GM19452 (cell line): ENCODE data around the gene WIPI1.

Experiments used
- ATAC-seq: cut with Tn5 transposase; IDR thresholded peaks from one replicate; pipeline ENCODE4 v1.9.1; 2021; ENCODE audit not compliant: unreplicated experiment

WIPI1 gene

GRCh38 chr17:68440526-68440925 lies 16.8 kb downstream of the WIPI1 start:
- ATAC-seq: no peak

- ATAC-seq: no peak
These were observed 17.5 kb downstream of the WIPI1 start for GRCh38 chr17:68439656-68440290.

GRCh38 chr17:68437979-68438822 lies 19.1 kb downstream of the WIPI1 start:
- peak; percentile 71 for ATAC-seq

- peak; percentile 39 for ATAC-seq
These were observed 21.1 kb downstream of the WIPI1 start for GRCh38 chr17:68435876-68436842.

- ATAC-seq: no peak
These were observed 21.9 kb downstream of the WIPI1 start for GRCh38 chr17:68435361-68435760.

- no peak for ATAC-seq
These were observed 23.3 kb downstream of the WIPI1 start for GRCh38 chr17:68433911-68434508.

GRCh38 chr17:68433211-68433610 lies 24.1 kb downstream of the WIPI1 start:
- ATAC-seq: no peak

- ATAC-seq: no peak
These were observed 25.0 kb downstream of the WIPI1 start for GRCh38 chr17:68432086-68432864.

- ATAC-seq: no peak
These were observed 25.6 kb downstream of the WIPI1 start for GRCh38 chr17:68431661-68432071.

- ATAC-seq: no peak
These were observed 26.2 kb downstream of the WIPI1 start for GRCh38 chr17:68431045-68431608.

GRCh38 chr17:68429881-68430280 lies 27.4 kb downstream of the WIPI1 start:
- ATAC-seq: no peak

- no peak for ATAC-seq
These were observed 28.7 kb downstream of the WIPI1 start for GRCh38 chr17:68428498-68429172.

GRCh38 chr17:68427575-68427974 lies 29.7 kb downstream of the WIPI1 start:
- ATAC-seq: no peak

GRCh38 chr17:68425979-68426378 lies 31.3 kb downstream of the WIPI1 start:
- no peak for ATAC-seq

GRCh38 chr17:68424861-68425260 lies 32.4 kb downstream of the WIPI1 start:
- no peak for ATAC-seq

- no peak for ATAC-seq
These were observed 33.1 kb downstream of the WIPI1 start for GRCh38 chr17:68424203-68424602.

GRCh38 chr17:68423251-68423650 lies 34.0 kb downstream of the WIPI1 start:
- no peak for ATAC-seq

- no peak for ATAC-seq
These were observed 34.5 kb downstream of the WIPI1 start for GRCh38 chr17:68422821-68423220.

GRCh38 chr17:68421486-68421885 lies 35.8 kb downstream of the WIPI1 start:
- ATAC-seq: no peak
